ENCODE data around the gene STXBP5L. TPM values are rescaled to one million over a fixed set of nuclear protein-coding genes. Genes with fewer than 3 reads are reported as not detected.
"Not testable (repeated sequence)": the region's sequence is repeated elsewhere in the genome, so short reads cannot be mapped to it uniquely, and the experiment has no call there.

Gene STXBP5L
- polyA plus RNA-seq, 3 donors: not detected

GRCh38 chr3:121175083-121175482 lies 267.1 kb downstream of the STXBP5L start:
- Histone ChIP-seq H3K27ac (ENCODE audit: low read depth in 1 of 2, low read length in 2 of 2) (no peak overlapping the region), H2AFZ (ENCODE audit: insufficient read depth, low read depth, low read length, poor library complexity, severe bottlenecking) (no peak overlapping the region), H3K4me3 (replicated peaks in 1 of 3; ENCODE audit: low read depth in 2 of 3, low read length in 3 of 3) (no peak overlapping the region), H3K4me1 (ENCODE audit: control insufficient read depth in 1 of 2, insufficient read depth in 2 of 2, low read length in 2 of 2) (no peaks in the 10 kb centered on the region), H3K4me2 (replicated peaks; ENCODE audit: extremely low read depth, low read length, poor library complexity, severe bottlenecking) (no peak overlapping the region), H3K27me3 (ENCODE audit: control insufficient read depth in 2 of 2, insufficient read depth in 2 of 2, low read length in 2 of 2) (no peaks in the 10 kb centered on the region), H3K9ac (ENCODE audit: insufficient read depth, low read length, poor library complexity, severe bottlenecking) (no peak overlapping the region), H4K20me1 (ENCODE audit: insufficient read depth, low read length) (no peaks in the 10 kb centered on the region), H3K36me3 (replicated peaks in 1 of 2; ENCODE audit: control insufficient read depth in 1 of 2, insufficient read depth in 2 of 2, low read length in 2 of 2) (no peaks in the 10 kb centered on the region), H3K9me3 (replicated peaks in 1 of 2; ENCODE audit: control insufficient read depth in 1 of 2, insufficient read depth in 1 of 2, low read length in 2 of 2) (peaks cover 6 to 10% of the 10 kb centered on the region in 2 donors), H3K79me2 (ENCODE audit: insufficient read depth, low read length) (no peaks in the 10 kb centered on the region)
- Mint-ChIP-seq H3K36me3 (no peaks in the 10 kb centered on the region), H3K4me1 (no peaks in the 10 kb centered on the region), H3K27me3 (ENCODE audit: low read depth in 3 of 3) (no peaks in the 10 kb centered on the region), H3K9me3 (peaks cover 0 to 14% (median 7%) of the 10 kb centered on the region in 7 donors), H3K27ac (no peak overlapping the region), H3K4me3 (no peak overlapping the region)
- TF ChIP-seq CTCF (IDR thresholded peaks at IDR 0.05): no peak
- intact Hi-C loops (cut with micrococcal nuclease): no loop called here
- DNase-seq: no peak

- H3K4me1 Mint-ChIP-seq; DNase-seq; H3K36me3 ChIP-seq (replicated peaks in 1 of 2; ENCODE audit: control insufficient read depth in 1 of 2, insufficient read depth in 2 of 2, low read length in 2 of 2); H3K27me3 Mint-ChIP-seq (ENCODE audit: low read depth in 3 of 3); H3K9me3 ChIP-seq (replicated peaks in 1 of 2; ENCODE audit: control insufficient read depth in 1 of 2, insufficient read depth in 1 of 2, low read length in 2 of 2); H3K4me1 ChIP-seq (ENCODE audit: control insufficient read depth in 1 of 2, insufficient read depth in 2 of 2, low read length in 2 of 2); H4K20me1 ChIP-seq (ENCODE audit: insufficient read depth, low read length); intact Hi-C loops (cut with micrococcal nuclease); H3K27ac Mint-ChIP-seq; H3K4me3 ChIP-seq (replicated peaks in 1 of 3; ENCODE audit: low read depth in 2 of 3, low read length in 3 of 3); H3K27ac ChIP-seq (ENCODE audit: low read depth in 1 of 2, low read length in 2 of 2); H2AFZ ChIP-seq (ENCODE audit: insufficient read depth, low read depth, low read length, poor library complexity, severe bottlenecking); H3K27me3 ChIP-seq (ENCODE audit: control insufficient read depth in 2 of 2, insufficient read depth in 2 of 2, low read length in 2 of 2); H3K9ac ChIP-seq (ENCODE audit: insufficient read depth, low read length, poor library complexity, severe bottlenecking); H3K79me2 ChIP-seq (ENCODE audit: insufficient read depth, low read length); H3K36me3 Mint-ChIP-seq; H3K4me3 Mint-ChIP-seq; H3K4me2 ChIP-seq (replicated peaks; ENCODE audit: extremely low read depth, low read length, poor library complexity, severe bottlenecking): not testable (repeated sequence)
- peaks cover 10 to 36% (median 21%) of the 10 kb centered on the region in 7 donors for H3K9me3 Mint-ChIP-seq
- WGBS (ENCODE audit: insufficient coverage): 100% methylated on average over 12 of the region's 26 CpGs
These were observed 282.6 kb downstream of the STXBP5L start for GRCh38 chr3:121190626-121191025.

All from CD14-positive monocyte (primary cell).